ENCODE data around the gene ANKRD44.
A peak's percentile ranks its signal among the peaks of the same experiment; 100 is the strongest.

The ANKRD44 gene

GRCh38 chr2:197137826-197138477 is 172.6 kb downstream of the ANKRD44 start:
- no peak for DNase-seq

- no peak for DNase-seq
Measured at GRCh38 chr2:197137231-197137630, 173.3 kb downstream of the ANKRD44 start.

- no peak for DNase-seq
Measured at GRCh38 chr2:197136452-197136851, 174.1 kb downstream of the ANKRD44 start.

GRCh38 chr2:197135806-197136205 is 174.8 kb downstream of the ANKRD44 start:
- no peak for DNase-seq

GRCh38 chr2:197134206-197134605 is 176.4 kb downstream of the ANKRD44 start:
- no peak for DNase-seq

GRCh38 chr2:197131558-197131855 is 179.1 kb downstream of the ANKRD44 start:
- DNase-seq: no peak

- no peak for DNase-seq
Measured at GRCh38 chr2:197130318-197130717, 180.3 kb downstream of the ANKRD44 start.

- DNase-seq: no peak
Measured at GRCh38 chr2:197128897-197129296, 181.7 kb downstream of the ANKRD44 start.

- no peak for DNase-seq
Measured at GRCh38 chr2:197128126-197128525, 182.5 kb downstream of the ANKRD44 start.

GRCh38 chr2:197126630-197127352 is 183.8 kb downstream of the ANKRD44 start:
- DNase-seq: no peak

GRCh38 chr2:197124639-197125390 is 185.8 kb downstream of the ANKRD44 start:
- DNase-seq: no peak

- DNase-seq: no peak
Measured at GRCh38 chr2:197122821-197123220, 187.8 kb downstream of the ANKRD44 start.

GRCh38 chr2:197121756-197122385 is 188.7 kb downstream of the ANKRD44 start:
- DNase-seq: no peak

GRCh38 chr2:197121255-197121654 is 189.3 kb downstream of the ANKRD44 start:
- DNase-seq: no peak

GRCh38 chr2:197116306-197116879 is 194.2 kb downstream of the ANKRD44 start:
- no peak for DNase-seq

GRCh38 chr2:197115325-197115724 is 195.3 kb downstream of the ANKRD44 start:
- DNase-seq: no peak

- peak; percentile 60 for DNase-seq
Measured at GRCh38 chr2:197113275-197113711, 197.3 kb downstream of the ANKRD44 start.

GRCh38 chr2:197109326-197109725 is 201.3 kb downstream of the ANKRD44 start:
- no peak for DNase-seq

- no peak for DNase-seq
Measured at GRCh38 chr2:197108758-197109157, 201.8 kb downstream of the ANKRD44 start.

- no peak for DNase-seq
Measured at GRCh38 chr2:197107291-197108269, 203.0 kb downstream of the ANKRD44 start.

GRCh38 chr2:197103363-197103762 is 207.2 kb downstream of the ANKRD44 start:
- no peak for DNase-seq

- DNase-seq: no peak
Measured at GRCh38 chr2:197102231-197102630, 208.3 kb downstream of the ANKRD44 start.

Measured in KG1 (cell line).